ENCODE measurements around the gene OXA1L. TPM values are rescaled to one million over a fixed set of nuclear protein-coding genes. Genes with fewer than 3 reads are reported as not detected.
A peak's percentile ranks its signal among the peaks of the same experiment; 100 is the strongest.

The OXA1L gene
- total and polyA plus RNA-seq, 2 of the 13 experiments (the other 11 are each of a cell fraction or from before 2014, with no cell fraction given): 230 to 589 TPM

DNA sequence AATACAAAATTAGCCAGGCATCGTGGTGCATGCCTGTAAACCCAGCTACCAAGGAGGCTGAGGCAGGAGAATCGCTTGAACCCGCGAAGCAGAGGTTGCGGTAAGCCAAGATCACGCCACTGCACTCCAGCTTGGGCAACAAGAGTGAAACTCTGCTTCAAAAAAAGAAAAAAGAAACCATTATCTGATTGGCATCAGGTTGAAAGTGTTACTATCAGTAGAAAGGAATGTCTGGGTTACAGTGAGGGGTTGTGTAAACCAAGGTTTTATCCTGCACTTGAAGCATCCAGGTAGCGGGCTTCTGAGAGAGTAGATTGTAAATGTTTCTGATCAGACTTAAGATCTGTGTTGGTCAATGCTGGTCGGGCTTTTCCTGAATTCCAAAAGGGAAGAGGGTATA, 14.1 kb upstream of the OXA1L start:
- in situ Hi-C loops (cut with HindIII; ENCODE audit: extremely low pct_ligation_motif_present, low pct_unique_long_range_greater_than_20kb): no loop called here
- intact Hi-C loops (cut with micrococcal nuclease; ENCODE audit: unreplicated experiment): no loop called here
- BruUV-seq (replicated peaks): no TSS peak
- Histone ChIP-seq H3K4me3 (replicated peaks in 1 of 3; ENCODE audit: insufficient read depth in 1 of 3, low read depth in 2 of 3, low read length in 3 of 3) (no peak overlapping the region), H4K20me1 (ENCODE audit: insufficient read depth, low read length) (no peaks in the 10 kb centered on the region), H3K36me3 (replicated peaks in 1 of 2; ENCODE audit: control insufficient read depth in 1 of 2, insufficient read depth in 2 of 2, low read length in 2 of 2) (no peaks in the 10 kb centered on the region), H3K9me3 (ENCODE audit: low read length) (no peaks in the 10 kb centered on the region), H3K4me2 (ENCODE audit: low read depth, low read length) (peak overlapping the region; percentile 0; the same call in 1 of the 2 replicates), H3K27ac (ENCODE audit: extremely low read length, insufficient read depth, low read length) (no peak overlapping the region), H3K4me1 (ENCODE audit: insufficient read depth, low read length) (peaks cover 24% of the 10 kb centered on the region), H3K27me3 (ENCODE audit: control insufficient read depth in 1 of 2, insufficient read depth in 2 of 2, low read length in 2 of 2) (peaks cover 0 to 8% of the 10 kb centered on the region in 2 experiments; a peak in 1 of 5 replicates), H3K79me2 (ENCODE audit: insufficient read depth, low read length) (no peaks in the 10 kb centered on the region), H2AFZ (ENCODE audit: low read length) (no peak overlapping the region), H3K9ac (ENCODE audit: insufficient read depth, low read depth, low read length) (no peak overlapping the region)
- ATAC-seq (peak; percentile 59), DNase-seq (ENCODE audit: low spot score) (peak; percentile 68), FAIRE-seq (no peak)
- WGBS (ENCODE audit: low lambda C conversion rate): 6% methylated on average over 8 of the region's 8 CpGs
- POLR2A ChIA-PET: interaction anchor here (2.7 kb wide), 1 partner anchor 14 kb away, joined by 33 read pairs; the partner anchor contains the start of gene OXA1L
- CTCF ChIA-PET (ENCODE audit: low intra/inter-chr PET ratio, low total read pairs): no interaction called here
- peak; percentile 67 for TF ChIP-seq TCF7 (IDR thresholded peaks at IDR 0.05; ENCODE audit: low read depth)
- 0 out of 2 replicates have a peak, but pooled peaks have one; percentile 20 for TF ChIP-seq RCOR2 (CRISPR knock-in tag; IDR thresholded peaks at IDR 0.05)
- peak; percentile 19; the same call in 1 of the 2 replicates for TF ChIP-seq HNF4A (CRISPR knock-in tag; IDR thresholded peaks at IDR 0.05)
- peak; percentile 7; the same call in 1 of the 2 replicates for TF ChIP-seq ZNF788 (CRISPR knock-in tag; IDR thresholded peaks at IDR 0.05; ENCODE audit: borderline replicate concordance)
- no peak for TF ChIP-seq SOX6 (IDR thresholded peaks at IDR 0.05)
- peak; percentile 16; the same call in 1 of the 2 replicates for TF ChIP-seq SOX6 (CRISPR knock-in tag; IDR thresholded peaks at IDR 0.05)
- 0 out of 2 replicates have a peak, but pooled peaks have one; percentile 14 for TF ChIP-seq CEBPG (CRISPR knock-in tag; IDR thresholded peaks at IDR 0.05)
- TF ChIP-seq FOXK1 (CRISPR knock-in tag; IDR thresholded peaks at IDR 0.05; ENCODE audit: borderline replicate concordance, low read depth): no peak
- TF ChIP-seq ZMYM3 (CRISPR knock-in tag; IDR thresholded peaks at IDR 0.05): peak; percentile 59; the same call in 1 of the 2 replicates
- TF ChIP-seq ZNF777 (CRISPR knock-in tag; IDR thresholded peaks at IDR 0.05): no peak
- peak; percentile 12 for TF ChIP-seq SKI (IDR thresholded peaks at IDR 0.05; ENCODE audit: partially characterized antibody)
- no peak for TF ChIP-seq SOX13 (IDR thresholded peaks at IDR 0.05)
- TF ChIP-seq SOX13 (CRISPR knock-in tag; conservative IDR thresholded peaks at IDR 0.05 in 1 of 2, IDR thresholded peaks at IDR 0.05 in 1 of 2): peak in 1 of 2 experiments; percentile 15; a peak in 1 of 4 replicates
- no peak for TF ChIP-seq KMT2B (CRISPR knock-in tag; IDR thresholded peaks at IDR 0.05)
- peak; percentile 51; the same call in 1 of the 2 replicates for TF ChIP-seq NCOA2 (CRISPR knock-in tag; IDR thresholded peaks at IDR 0.05)
- TF ChIP-seq NR2F1 (CRISPR knock-in tag; IDR thresholded peaks at IDR 0.05): peak in 1 of 2 experiments; percentile 33; a peak in 1 of 4 replicates
- TF ChIP-seq ZNF83 (CRISPR knock-in tag; IDR thresholded peaks at IDR 0.05; ENCODE audit: borderline replicate concordance): 0 out of 2 replicates have a peak, but pooled peaks have one; percentile 39
- TF ChIP-seq RARA (CRISPR knock-in tag; IDR thresholded peaks at IDR 0.05): peak; percentile 16; the same call in 1 of the 2 replicates
- TF ChIP-seq ELF1 (CRISPR knock-in tag; IDR thresholded peaks at IDR 0.05): peak; percentile 8; the same call in 1 of the 2 replicates
- TF ChIP-seq ZNF292 (CRISPR knock-in tag; IDR thresholded peaks at IDR 0.05; ENCODE audit: borderline replicate concordance, low read depth): peak; percentile 47; the same call in 1 of the 2 replicates
- TF ChIP-seq HMG20A (CRISPR knock-in tag; IDR thresholded peaks at IDR 0.05; ENCODE audit: borderline replicate concordance): 0 out of 2 replicates have a peak, but pooled peaks have one; percentile 31
- 0 out of 2 replicates have a peak, but pooled peaks have one; percentile 31 for TF ChIP-seq RXRA (CRISPR knock-in tag; IDR thresholded peaks at IDR 0.05)
- TF ChIP-seq CREM (IDR thresholded peaks at IDR 0.05): peak; percentile 21; the same call in 1 of the 2 replicates
- no peak for TF ChIP-seq CREM (CRISPR knock-in tag; IDR thresholded peaks at IDR 0.05)
- TF ChIP-seq CCDC6 (CRISPR knock-in tag; IDR thresholded peaks at IDR 0.05): no peak
- TF ChIP-seq BORCS8-MEF2B (CRISPR knock-in tag; IDR thresholded peaks at IDR 0.05): 0 out of 2 replicates have a peak, but pooled peaks have one; percentile 10
- no peak for TF ChIP-seq ZBTB7B (CRISPR knock-in tag; IDR thresholded peaks at IDR 0.05)
- TF ChIP-seq TEAD3 (CRISPR knock-in tag; optimal IDR thresholded peaks at IDR 0.05; ENCODE audit: borderline replicate concordance): peak; percentile 39
- no peak for TF ChIP-seq ZNF34 (CRISPR knock-in tag; IDR thresholded peaks at IDR 0.05; ENCODE audit: borderline replicate concordance)
- peak; percentile 33; the same call in 1 of the 2 replicates for TF ChIP-seq NR2F6 (IDR thresholded peaks at IDR 0.05)
- 0 out of 2 replicates have a peak, but pooled peaks have one; percentile 18 for TF ChIP-seq NR2F6 (CRISPR knock-in tag; IDR thresholded peaks at IDR 0.05)

Data from HepG2 (cell line).